KOPT-K1 (cell line): ENCODE measurements around the gene SEC61B.

Source experiments
- H3K27ac ChIP-seq: fragments of 200-600 bp; sonication (generic); 2 replicates; pipeline ENCODE4 v1.5.1; 2016; ENCODE audit warnings: antibody characterized with exemption, mild to moderate bottlenecking, low read depth, low read length; ENCODE audit not compliant: poor library complexity, severe bottlenecking
- H3K36me3 ChIP-seq: fragments of 200-600 bp; sonication (generic); 2 replicates; pipeline ENCODE4 v1.5.1; 2017; ENCODE audit warnings: antibody characterized with exemption, mild to moderate bottlenecking, low read length, moderate library complexity; ENCODE audit not compliant: insufficient read depth
- H3K9me3 ChIP-seq: fragments of 200-600 bp; sonication (generic); 2 replicates; pipeline ENCODE4 v1.5.1; 2017; ENCODE audit warnings: antibody characterized with exemption, low read length, mild to moderate bottlenecking; ENCODE audit not compliant: insufficient read depth, poor library complexity, severe bottlenecking

The SEC61B gene

DNA sequence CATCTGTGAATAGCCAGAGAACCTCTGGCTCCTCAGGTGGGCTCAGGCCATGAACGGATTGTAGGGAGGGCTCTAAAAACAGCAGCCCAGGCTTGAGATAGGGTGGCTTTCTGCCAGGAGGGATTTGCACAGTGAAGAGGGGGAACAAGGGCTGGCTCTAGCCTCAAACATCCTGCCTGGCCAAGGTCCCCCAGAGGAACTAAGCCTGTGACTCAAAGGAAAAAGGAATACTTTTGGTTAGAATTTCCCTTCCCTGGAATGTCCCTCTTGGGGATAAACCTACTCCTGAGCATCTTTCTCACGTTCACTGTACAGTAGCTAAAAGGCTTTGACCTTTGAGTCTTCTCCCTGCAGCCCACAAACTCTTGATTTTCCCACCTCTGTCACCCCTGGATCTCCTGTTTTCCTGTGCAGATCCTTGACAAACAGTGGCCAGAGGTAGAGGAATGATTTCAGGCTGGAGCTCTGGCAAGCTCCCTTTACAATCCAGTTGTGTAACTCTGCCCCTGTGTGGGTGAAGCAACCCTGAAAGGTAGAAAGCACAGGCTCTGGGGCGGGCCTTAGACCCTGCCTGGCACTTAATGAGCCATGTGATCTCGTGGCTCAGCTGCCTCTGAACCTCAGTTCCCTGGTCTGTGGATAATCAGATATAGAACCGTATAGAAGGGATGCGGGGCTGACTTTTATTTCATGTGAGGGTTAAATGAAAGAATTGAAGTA lies 17.4 kb downstream of the SEC61B start:
- Histone ChIP-seq H3K36me3 (no peaks in the 10 kb centered on the region), H3K27ac (no peak overlapping the region), H3K9me3 (no peaks in the 10 kb centered on the region)

DNA sequence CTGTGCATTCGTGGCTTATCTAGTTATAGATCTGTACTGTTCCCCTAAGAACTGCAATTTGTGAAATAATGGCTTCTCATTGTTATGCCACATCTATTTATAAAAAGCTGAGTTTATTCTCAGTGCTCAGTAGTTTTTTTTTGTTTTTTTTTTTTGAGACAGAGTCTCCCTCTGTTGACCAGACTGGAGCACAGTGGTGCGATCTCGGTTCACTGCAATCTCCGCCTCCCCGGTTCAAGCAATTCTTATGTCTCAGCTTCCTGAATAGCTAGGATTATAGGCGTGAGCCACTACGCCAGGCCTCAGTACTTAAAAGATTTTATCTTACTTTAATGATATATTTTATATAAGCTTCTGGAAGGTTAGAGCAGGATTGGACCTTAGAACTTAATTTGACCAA lies 19.0 kb downstream of the SEC61B start:
- H3K9me3 ChIP-seq, result no peaks in the 10 kb centered on the region
- H3K36me3 ChIP-seq, result no peaks in the 10 kb centered on the region
- H3K27ac ChIP-seq, result no peak overlapping the region

DNA sequence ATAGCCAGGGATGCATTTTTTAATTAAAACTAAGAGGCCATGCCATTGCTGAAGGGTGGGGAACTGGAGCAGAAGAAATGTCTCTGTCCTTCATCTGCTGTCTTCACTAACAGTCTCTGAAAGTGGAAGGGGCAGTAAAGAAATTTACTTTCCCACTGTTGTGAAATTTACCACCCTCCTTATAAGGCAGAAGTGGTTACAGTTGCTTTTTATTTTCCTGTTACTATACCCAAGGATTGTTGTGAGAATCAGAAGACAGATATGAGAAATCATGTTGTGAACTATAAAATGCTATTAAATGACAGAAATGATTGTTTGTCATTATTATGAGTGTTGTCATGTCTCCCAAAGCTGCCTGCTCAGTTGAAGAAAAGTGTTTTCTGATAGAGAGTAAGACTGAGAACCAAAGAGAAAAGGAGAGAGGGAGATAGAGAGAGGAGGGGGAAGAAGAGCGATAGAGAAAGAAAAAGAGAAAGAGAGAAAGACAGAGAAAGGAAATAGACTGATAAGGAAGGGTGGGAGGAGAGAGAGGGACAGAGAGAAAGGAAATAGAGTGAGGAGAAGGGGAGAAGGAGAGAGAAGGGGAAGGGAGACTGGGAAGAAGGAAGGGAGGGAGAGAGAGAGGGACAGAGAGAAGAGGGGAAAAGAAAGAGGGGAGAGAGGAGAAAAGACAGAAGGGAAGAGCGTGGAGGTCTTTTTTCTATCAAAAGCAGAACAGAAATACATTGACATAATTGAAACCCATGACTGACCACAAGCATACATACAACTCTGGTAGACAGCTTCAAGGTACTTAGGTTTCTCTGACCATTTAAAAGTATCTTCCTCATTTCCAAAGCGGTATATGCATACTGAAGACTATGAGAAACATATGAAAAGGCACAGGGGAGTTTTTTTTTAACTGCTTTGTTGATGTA lies 22.5 kb downstream of the SEC61B start:
- no peaks in the 10 kb centered on the region for H3K36me3 ChIP-seq
- H3K27ac ChIP-seq, result no peak overlapping the region
- no peaks in the 10 kb centered on the region for H3K9me3 ChIP-seq

DNA sequence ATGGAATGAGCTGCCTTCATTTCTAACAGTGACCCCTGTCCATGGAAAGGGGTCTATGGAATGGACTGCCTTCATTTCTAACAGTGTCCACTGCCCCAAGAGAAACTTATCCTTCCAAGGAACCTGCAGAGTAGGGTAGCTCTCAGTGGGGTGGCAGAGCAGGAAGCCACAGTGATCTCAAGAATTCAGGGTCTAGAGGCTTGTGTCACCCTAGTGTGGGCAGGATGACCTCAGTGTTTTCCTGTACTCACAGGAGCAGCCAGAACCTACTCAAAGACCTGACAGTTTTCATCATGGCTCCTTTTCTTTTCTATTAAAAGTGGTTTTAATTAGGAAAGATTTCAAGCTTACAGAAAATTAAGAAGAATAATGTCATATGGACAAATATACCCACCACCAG lies 27.5 kb downstream of the SEC61B start:
- H3K9me3 ChIP-seq, result no peaks in the 10 kb centered on the region
- no peak overlapping the region for H3K27ac ChIP-seq
- H3K36me3 ChIP-seq, result no peaks in the 10 kb centered on the region

DNA sequence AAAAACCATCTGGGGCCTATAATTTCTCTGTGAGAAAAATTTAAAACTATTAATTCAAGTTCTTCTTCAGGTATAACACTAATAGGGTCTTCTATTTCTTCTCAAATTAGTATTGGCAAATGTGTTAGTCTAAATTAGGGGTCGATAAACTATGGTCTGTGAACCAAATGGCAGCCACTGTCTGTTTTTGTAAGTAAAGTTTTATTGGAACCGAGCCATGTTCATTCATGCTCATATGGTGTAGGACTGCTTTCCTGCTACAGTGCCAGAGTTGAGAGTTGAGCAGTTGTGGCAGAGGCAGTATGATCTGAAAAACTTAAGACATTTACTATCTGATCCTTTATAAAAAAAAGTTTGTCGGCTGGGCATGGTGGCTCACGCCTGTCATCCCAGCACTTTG lies 29.1 kb downstream of the SEC61B start:
- Histone ChIP-seq H3K36me3 (no peaks in the 10 kb centered on the region), H3K27ac (no peak overlapping the region), H3K9me3 (no peaks in the 10 kb centered on the region)

DNA sequence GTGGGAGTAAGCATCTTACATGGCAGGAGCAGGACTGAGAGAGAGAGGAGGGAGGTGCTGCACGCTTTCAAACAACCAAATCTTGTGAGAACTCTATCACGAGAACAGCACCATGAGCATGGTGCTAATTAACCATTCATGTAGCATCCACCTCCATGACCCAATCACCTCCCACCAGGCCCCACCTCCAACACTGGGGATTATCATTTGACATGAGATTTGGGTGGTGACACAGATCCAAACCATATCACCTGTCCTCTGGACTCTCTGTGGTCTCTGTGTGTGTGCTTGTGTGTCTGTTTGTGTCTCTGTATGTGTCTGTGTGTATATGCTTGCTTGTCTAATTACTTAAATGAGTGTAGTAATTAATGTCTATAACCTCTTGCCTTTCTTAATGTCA lies 31.1 kb downstream of the SEC61B start:
- no peaks in the 10 kb centered on the region for H3K9me3 ChIP-seq
- no peaks in the 10 kb centered on the region for H3K36me3 ChIP-seq
- H3K27ac ChIP-seq, result peak overlapping the region; percentile 70

DNA sequence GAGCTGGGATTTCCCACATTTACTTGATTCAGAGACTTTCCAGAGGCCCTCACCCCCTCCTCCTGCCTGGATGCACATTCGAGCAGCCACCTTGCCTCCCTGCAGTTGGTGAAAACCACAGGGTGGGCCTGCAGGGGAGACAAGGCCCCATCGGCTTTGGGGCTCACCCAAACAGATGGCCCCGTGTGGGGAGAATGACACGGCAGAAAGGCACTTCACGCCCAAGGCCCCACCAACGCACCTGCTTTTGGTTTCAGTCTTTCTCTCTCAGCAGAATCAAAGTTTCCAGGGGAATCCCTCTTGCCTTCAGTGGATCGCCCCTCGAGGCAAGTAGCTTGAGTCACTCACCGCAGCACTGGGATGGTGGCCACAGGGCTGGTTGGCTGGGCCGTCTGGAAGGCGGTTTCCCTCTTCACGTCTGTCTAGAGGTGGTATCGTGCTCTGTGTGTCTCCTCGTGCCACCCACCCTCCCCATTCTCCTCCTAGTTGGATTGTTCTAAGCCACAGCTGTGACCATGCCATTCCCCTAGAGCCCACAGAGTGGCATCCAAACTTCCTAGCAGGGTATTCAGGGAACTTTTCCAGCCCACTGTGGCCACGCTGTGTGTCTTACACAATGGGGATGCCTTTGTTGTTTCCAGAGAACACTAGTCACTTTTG lies 31.8 kb downstream of the SEC61B start:
- H3K36me3 ChIP-seq, result no peaks in the 10 kb centered on the region
- H3K9me3 ChIP-seq, result no peaks in the 10 kb centered on the region
- peak overlapping the region; percentile 70 for H3K27ac ChIP-seq

DNA sequence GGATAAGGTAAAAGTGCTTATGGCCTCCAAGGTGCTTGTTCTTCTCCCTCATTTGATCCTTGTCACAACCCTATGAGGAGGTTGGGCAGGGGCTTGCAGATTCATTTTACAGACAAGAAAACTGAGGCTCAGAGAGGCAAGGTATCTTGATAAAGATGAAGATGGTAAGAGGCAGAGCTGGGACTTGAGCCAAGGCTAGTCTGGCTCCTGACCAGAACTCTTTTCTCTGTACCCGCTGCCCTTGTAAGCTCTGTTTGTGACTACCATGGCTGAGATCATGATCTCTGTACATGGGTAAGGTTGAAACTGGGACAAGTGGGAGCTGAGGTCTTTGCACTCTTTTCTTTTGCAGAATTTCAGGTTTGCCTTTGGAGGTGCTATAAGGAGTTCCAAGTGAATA lies 33.6 kb downstream of the SEC61B start:
- Histone ChIP-seq H3K36me3 (no peaks in the 10 kb centered on the region), H3K9me3 (no peaks in the 10 kb centered on the region), H3K27ac (no peak overlapping the region)

DNA sequence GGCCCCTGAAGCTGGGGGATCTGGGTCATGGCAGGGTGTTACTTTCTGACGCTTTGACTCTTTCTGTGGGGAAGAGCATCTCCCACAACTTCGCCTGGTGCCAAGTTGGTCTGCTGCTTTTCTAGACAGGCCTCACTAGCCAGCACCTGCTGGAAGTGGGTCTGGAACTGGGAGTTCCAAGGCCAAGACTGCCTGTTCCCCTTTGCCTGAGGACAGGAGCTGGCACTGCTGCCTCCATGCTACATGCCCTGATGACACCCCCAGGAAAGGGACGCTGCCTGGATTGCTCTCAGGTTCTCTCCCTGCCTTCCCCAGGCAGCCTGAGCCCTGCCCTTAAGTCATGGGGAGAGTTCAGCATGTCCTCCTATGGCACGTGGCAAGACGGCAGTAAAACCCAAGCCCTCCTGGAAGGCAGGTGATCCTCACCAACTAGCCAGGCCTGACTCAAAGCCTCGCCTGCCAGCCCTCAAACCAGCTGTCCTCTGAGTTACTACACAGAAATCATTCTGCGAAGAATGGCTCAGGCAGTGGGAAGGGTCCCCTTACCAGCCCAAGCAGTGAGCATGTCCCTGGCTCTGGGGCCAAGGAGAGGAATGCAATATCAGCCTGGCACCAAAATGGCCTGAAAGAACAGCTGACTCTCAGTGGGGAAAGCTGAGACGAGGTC lies 35.8 kb downstream of the SEC61B start:
- H3K36me3 ChIP-seq, result no peaks in the 10 kb centered on the region
- H3K27ac ChIP-seq, result no peak overlapping the region
- H3K9me3 ChIP-seq, result no peaks in the 10 kb centered on the region

DNA sequence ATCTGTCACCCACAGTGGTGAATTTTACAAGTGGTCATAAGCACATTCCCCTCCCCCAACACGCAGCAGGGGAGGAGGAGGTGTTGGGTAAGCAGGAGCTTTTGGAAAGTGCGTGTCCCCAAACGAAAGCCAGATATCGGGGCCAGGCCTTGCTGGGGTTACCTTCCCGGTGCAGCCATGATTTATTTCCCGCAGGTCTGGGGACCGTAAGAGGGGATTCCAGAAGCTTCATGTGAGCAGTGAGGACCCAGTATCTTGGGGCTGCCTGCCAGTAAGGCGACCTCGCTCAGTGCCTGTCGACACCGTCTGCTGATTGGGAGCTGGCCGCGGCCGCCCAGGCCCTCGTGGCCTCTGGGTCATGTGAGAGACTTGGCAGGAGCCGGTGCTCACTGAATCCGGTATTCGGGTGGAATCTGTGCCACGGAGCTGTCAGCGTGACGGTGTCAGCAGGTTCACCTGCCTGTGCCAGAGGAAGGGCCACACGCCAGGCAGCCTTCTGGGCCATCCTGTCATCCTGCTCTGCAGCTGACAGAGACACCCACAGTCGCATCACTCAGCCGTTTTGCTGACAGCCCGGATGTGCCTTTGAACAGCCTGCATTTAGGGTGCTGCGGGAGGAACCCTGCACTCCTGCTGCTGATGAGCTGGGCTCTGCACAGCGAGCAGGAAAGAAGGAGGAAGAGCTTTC lies 37.3 kb downstream of the SEC61B start:
- Histone ChIP-seq H3K27ac (no peak overlapping the region), H3K9me3 (no peaks in the 10 kb centered on the region), H3K36me3 (no peaks in the 10 kb centered on the region)

DNA sequence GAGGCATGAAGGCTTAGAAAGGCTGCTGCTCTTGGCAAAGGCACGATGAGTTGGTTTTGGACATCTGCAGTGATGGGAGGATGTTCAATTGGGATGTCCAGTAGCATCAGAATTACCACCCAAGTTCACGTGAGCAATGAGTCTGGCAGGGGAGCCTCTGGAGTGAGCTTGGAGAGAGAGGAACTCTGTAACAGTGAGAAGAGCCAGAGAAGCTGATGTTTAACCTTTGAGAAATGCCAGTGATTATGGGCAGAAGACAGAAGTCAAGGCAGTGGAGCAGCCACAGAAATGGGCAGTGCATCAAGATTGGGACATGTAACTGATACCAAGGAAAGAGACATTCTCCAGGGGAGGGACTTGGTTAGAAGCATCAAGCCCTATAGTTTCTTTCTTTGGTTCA lies 39.8 kb downstream of the SEC61B start:
- H3K9me3 ChIP-seq, result no peaks in the 10 kb centered on the region
- H3K36me3 ChIP-seq, result no peaks in the 10 kb centered on the region
- no peak overlapping the region for H3K27ac ChIP-seq

DNA sequence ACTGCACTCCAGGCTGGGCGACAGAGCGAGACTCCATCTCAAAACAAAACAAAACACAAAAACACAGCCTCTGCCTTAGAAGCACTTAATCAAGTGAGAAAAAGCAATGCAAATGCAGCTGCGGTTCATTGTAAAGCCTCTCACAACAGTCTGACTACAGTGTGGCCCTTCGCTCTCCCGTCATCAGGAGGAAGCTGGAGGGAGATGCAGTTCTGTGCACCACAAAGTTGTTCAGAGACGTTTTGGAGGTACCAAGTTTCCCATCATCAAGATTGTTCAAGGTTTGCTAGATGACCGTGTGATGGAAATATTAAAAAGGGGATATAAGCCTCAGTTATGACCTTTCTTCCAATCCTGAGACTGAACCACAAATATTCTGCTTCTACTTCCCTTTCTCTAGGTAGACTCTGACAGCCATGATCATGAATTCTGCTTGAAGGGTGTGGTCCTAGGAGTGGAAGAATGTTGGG lies 40.9 kb downstream of the SEC61B start:
- no peaks in the 10 kb centered on the region for H3K9me3 ChIP-seq
- H3K36me3 ChIP-seq, result no peaks in the 10 kb centered on the region
- no peak overlapping the region for H3K27ac ChIP-seq

DNA sequence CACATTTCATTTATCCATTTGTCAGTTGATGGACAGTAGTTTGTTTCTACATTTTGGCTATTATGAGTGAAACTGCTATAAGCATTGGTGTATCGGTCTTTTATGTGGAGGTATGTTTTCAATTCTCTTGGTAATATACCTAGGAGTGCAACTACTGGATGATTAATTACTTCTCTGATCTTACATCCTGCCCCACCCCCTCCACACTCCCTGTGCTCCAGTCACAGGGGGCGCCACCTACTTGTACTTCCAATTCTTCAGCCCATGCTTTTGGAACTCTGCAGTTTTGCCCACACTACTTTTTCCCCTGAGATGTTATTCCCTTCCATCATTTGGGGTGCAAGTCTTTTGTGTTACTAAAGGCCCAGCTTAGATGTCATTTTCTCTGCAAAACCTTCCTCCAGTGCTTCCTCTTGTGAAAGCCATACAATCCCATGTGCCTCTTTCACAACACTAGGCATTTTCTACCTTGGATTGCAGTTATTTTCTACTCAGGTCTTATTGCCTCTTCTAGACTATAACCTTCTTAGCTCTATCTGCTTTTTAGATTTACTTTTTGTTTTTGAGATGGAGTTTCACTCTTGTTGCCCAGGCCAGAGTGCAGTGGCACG lies 42.1 kb downstream of the SEC61B start:
- H3K27ac ChIP-seq, result no peak overlapping the region
- no peaks in the 10 kb centered on the region for H3K9me3 ChIP-seq
- H3K36me3 ChIP-seq, result no peaks in the 10 kb centered on the region

DNA sequence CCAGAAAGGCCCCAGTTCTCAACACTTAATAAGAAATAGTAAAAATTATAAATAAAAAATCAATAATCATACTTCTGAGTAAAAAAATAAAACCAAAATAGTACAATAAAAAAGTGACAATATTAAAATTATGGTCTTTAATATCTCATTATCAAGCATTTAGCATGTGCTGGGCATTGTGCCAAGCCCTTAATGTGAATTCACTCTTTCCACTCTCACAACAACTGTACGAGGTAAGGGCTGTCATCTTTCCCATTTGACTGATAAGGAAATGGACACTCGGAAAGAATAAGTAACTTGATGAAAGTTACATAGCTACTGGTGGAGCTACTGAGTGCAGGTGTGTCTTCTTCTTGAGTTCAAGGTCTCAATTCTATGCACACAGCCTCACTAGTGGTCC lies 43.6 kb downstream of the SEC61B start:
- no peaks in the 10 kb centered on the region for H3K9me3 ChIP-seq
- H3K36me3 ChIP-seq, result no peaks in the 10 kb centered on the region
- no peak overlapping the region for H3K27ac ChIP-seq
